Upper lobe of left lung (tissue), 6 donors: ENCODE results near the gene CEP104. TPM values are rescaled to one million over a fixed set of nuclear protein-coding genes. Genes with fewer than 3 reads are reported as not detected.
A peak's percentile ranks its signal among the peaks of the same experiment; 100 is the strongest.

Experiments used
- ATAC-seq, 2 donors: fragments of 200-7000 bp; cut with Tn5 transposase; one replicate each; pipeline ENCODE4 v1.9.1; 2022; ENCODE audit warnings: mild to moderate bottlenecking in 2 of 2, moderate library complexity in 2 of 2; ENCODE audit not compliant: low FRiP score in 2 of 2
- DNase-seq, 2 donors: peaks; one replicate each; pipeline ENCODE4 v3.0.0-alpha.2; 2019 to 2020
- H3K27ac ChIP-seq, 4 donors: fragments of 200-600 bp; sonication (generic); one replicate each; pipeline ENCODE4 v1.5.1; 2016 to 2019
- H3K27me3 ChIP-seq, 4 donors: fragments of 200-600 bp; sonication (generic); one replicate each; pipeline ENCODE4 v1.5.1; 2017 to 2019
- H3K36me3 ChIP-seq, 4 donors: fragments of 200-600 bp; sonication (generic); one replicate each; pipeline ENCODE4 v1.5.1; 2016 to 2019
- H3K4me1 ChIP-seq, 4 donors: fragments of 200-600 bp; sonication (generic); one replicate each; pipeline ENCODE4 v1.5.1; 2018 to 2019
- H3K4me3 ChIP-seq, 4 donors: fragments of 200-600 bp; sonication (generic); one replicate each; pipeline ENCODE4 v1.5.1; 2017 to 2019; ENCODE audit warnings: mild to moderate bottlenecking in 2 of 4, moderate library complexity in 1 of 4
- H3K9me3 ChIP-seq, 4 donors: fragments of 200-600 bp; sonication (generic); one replicate each; pipeline ENCODE4 v1.5.1; 2018 to 2019
- EP300 ChIP-seq, 4 donors: sonication (generic); formaldehyde crosslinking; IDR thresholded peaks; one replicate each; pipeline ENCODE4 v1.5.1; 2017; ENCODE audit warnings: antibody characterized with exemption in 4 of 4, control low read depth in 2 of 4
- POLR2A ChIP-seq, 4 donors: fragments of 450-650 bp; IDR thresholded peaks; one replicate each; pipeline ENCODE4 v1.5.1; 2016 to 2017; ENCODE audit warnings: antibody characterized with exemption in 4 of 4, mild to moderate bottlenecking in 2 of 4
- POLR2AphosphoS5 ChIP-seq, 2 donors: sonication (generic); formaldehyde crosslinking; IDR thresholded peaks; one replicate each; pipeline ENCODE4 v1.5.1; 2017; ENCODE audit warnings: antibody characterized with exemption in 2 of 2
- WGBS, 2 donors: methylation state at CpG; one replicate each; pipeline ENCODE4 v1.1.5; 2017 to 2018; 5-methylcytosine and 5-hydroxymethylcytosine counted together
- small RNA-seq, 4 donors: library from RNA; depleted of rRNA; stranded (forward); fragments of <200 nt; gene quantifications; one replicate each; pipeline ENCODE3, GENCODE V24; 2016
- total RNA-seq, 6 donors: library from RNA; depleted of rRNA in 4 of 6; stranded (reverse); fragments of >200 nt in 4 of 6; gene quantifications; one replicate each; pipeline versions ENCODE4 v1.1.0 to v1.2.1, GENCODE V29; 2016 to 2021
- TF ChIP-seq, protein P1 (sequence below), 6 experiments: fragments of 450-650 bp in 4 of 6; fragments of 200-600 bp in 2 of 6; sonication (generic) in 2 of 6; IDR thresholded peaks; one replicate each; pipeline ENCODE4 v1.5.1; 2016 to 2019; ENCODE audit warnings: antibody characterized with exemption in 6 of 6
- donor health status: DM: no; HTN: no; CAD: no; lungs with moderate emphysema.
- donor health status: DM: no; HTN: yes; CAD: no; lungs with severe emphysema.

The CEP104 gene
- total RNA-seq, 6 donors from 2014 or later, result 37.7 to 118 (median 53.6) TPM

DNA sequence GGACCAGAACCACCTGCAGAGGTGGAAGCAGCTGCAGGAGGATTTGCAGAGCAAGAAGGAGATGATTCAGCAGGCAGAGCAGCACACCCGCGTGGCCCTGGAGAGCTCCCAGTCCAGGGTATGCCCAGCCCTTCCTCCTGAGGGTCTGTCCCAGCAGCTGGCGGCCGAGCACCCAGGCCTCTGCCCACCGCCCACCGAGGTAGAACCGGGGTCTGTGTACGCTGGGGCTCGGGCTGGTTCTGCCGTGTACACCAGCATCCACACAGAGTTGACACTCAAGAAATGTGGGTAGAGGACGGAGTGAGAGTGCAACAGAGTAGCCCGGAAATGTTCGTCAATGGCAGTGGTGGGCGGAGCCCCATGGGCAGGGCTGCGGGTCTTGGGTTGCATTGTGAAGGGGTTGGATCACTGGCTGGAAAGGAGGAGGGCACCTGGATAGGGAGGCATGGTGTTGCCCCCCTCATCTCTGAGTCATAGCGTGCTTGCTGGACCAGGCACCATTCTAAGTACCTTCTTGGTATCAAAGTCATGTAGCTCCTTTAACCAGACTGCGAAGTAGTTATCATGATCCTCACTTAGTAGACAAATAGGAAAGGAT, 89.6 kb downstream of the CEP104 start:
- ATAC-seq (no peak), DNase-seq (no peak)
- Histone ChIP-seq H3K4me3 (no peak overlapping the region), H3K27ac (no peak overlapping the region), H3K36me3 (no peaks in the 10 kb centered on the region), H3K9me3 (no peaks in the 10 kb centered on the region), H3K4me1 (peaks cover 8 to 14% (median 10%) of the 10 kb centered on the region in 4 donors), H3K27me3 (no peaks in the 10 kb centered on the region)
- 81 to 86% methylated on average over 16 to 17 of the region's 17 CpGs for WGBS, 2 donors
- TF ChIP-seq POLR2A (IDR thresholded peaks at IDR 0.05) (no peak), POLR2AphosphoS5 (IDR thresholded peaks at IDR 0.05) (no peak), EP300 (IDR thresholded peaks at IDR 0.05) (no peak)
- TF ChIP-seq, protein P1, sequence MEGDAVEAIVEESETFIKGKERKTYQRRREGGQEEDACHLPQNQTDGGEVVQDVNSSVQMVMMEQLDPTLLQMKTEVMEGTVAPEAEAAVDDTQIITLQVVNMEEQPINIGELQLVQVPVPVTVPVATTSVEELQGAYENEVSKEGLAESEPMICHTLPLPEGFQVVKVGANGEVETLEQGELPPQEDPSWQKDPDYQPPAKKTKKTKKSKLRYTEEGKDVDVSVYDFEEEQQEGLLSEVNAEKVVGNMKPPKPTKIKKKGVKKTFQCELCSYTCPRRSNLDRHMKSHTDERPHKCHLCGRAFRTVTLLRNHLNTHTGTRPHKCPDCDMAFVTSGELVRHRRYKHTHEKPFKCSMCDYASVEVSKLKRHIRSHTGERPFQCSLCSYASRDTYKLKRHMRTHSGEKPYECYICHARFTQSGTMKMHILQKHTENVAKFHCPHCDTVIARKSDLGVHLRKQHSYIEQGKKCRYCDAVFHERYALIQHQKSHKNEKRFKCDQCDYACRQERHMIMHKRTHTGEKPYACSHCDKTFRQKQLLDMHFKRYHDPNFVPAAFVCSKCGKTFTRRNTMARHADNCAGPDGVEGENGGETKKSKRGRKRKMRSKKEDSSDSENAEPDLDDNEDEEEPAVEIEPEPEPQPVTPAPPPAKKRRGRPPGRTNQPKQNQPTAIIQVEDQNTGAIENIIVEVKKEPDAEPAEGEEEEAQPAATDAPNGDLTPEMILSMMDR (IDR thresholded peaks at IDR 0.05), result no peak

DNA sequence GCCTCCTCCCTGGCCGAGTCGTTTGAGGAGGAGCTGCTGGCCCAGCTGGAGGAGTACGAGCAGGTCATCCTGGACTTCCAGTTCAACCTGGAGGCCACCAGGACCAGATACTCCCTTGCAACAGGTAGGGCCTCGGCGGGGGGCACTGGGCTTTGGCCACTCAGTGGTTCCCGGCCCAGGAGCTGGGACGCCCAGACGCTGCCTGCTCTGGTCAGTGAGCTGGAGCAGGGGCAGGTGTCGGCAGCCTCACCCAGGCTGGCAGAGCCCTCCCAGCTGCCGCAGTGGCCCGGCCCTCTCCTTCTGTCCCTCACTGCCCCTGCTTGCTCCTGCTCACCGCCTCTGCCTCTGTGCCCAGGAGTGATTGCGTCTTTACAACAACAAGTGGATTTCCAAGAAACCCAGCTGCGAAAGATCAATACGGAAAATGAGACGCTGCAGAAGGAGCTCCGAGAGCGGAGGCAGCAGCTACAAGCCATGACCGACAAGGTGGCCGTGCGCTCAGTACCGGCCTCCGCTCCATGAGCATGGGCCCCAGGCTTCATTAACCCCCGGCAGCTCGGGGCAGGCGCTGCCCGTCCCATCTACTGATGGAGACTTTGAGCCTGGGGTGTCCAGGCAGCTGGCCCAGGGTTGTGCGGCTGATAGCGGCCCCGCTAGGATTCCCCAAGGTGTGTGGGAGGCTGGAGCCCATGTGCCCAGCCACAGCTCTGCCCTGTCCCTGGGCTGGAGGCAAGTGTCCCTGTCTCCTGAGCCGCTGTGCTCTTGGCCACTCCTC, 93.5 kb downstream of the CEP104 start:
- no peak overlapping the region for H3K4me3 ChIP-seq
- no peaks in the 10 kb centered on the region for H3K9me3 ChIP-seq
- H3K4me1 ChIP-seq, result no peaks in the 10 kb centered on the region
- H3K36me3 ChIP-seq, result no peaks in the 10 kb centered on the region
- ATAC-seq, result no peak
- TF ChIP-seq EP300 (IDR thresholded peaks at IDR 0.05), result no peak
- TF ChIP-seq, protein P1 (IDR thresholded peaks at IDR 0.05), result no peak
- no peak for TF ChIP-seq POLR2AphosphoS5 (IDR thresholded peaks at IDR 0.05)
- TF ChIP-seq POLR2A (IDR thresholded peaks at IDR 0.05), result no peak
- H3K27ac ChIP-seq, result no peak overlapping the region
- no peaks in the 10 kb centered on the region for H3K27me3 ChIP-seq
- DNase-seq, result peak in 1 of 2 donors; percentile 69
- 76 to 86% methylated on average over 15 to 31 of the region's 31 CpGs for WGBS, 2 donors

DNA sequence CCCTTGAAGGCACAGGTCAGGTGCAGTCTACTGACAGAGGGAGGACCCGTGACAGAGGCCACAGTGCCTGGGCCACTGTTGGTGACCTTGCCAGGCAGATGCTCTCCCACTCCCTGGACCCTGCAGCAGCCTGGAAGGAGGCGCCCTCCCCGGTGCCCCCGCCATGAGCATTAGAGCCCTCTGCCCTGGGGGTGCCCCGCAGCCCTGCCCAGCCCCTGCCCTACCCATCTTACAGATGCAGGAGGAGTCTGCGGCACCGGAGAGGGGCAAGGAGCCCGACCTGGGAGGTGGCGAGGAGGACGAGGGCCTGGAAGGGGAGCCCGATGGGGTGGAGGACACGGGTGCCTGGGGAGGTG, 94.2 kb downstream of the CEP104 start:
- H3K27me3 ChIP-seq, result no peaks in the 10 kb centered on the region
- TF ChIP-seq POLR2AphosphoS5 (IDR thresholded peaks at IDR 0.05) (no peak), EP300 (IDR thresholded peaks at IDR 0.05) (no peak), POLR2A (IDR thresholded peaks at IDR 0.05) (no peak)
- TF ChIP-seq, protein P1 (IDR thresholded peaks at IDR 0.05), result no peak
- H3K4me1 ChIP-seq, result no peaks in the 10 kb centered on the region
- no peaks in the 10 kb centered on the region for H3K36me3 ChIP-seq
- no peaks in the 10 kb centered on the region for H3K9me3 ChIP-seq
- H3K27ac ChIP-seq, result no peak overlapping the region
- DNase-seq (peak in 1 of 2 donors; percentile 66), ATAC-seq (peak in 1 of 2 donors; percentile 4)
- 73 to 87% methylated on average over 7 to 9 of the region's 12 CpGs for WGBS, 2 donors
- no peak overlapping the region for H3K4me3 ChIP-seq

DNA sequence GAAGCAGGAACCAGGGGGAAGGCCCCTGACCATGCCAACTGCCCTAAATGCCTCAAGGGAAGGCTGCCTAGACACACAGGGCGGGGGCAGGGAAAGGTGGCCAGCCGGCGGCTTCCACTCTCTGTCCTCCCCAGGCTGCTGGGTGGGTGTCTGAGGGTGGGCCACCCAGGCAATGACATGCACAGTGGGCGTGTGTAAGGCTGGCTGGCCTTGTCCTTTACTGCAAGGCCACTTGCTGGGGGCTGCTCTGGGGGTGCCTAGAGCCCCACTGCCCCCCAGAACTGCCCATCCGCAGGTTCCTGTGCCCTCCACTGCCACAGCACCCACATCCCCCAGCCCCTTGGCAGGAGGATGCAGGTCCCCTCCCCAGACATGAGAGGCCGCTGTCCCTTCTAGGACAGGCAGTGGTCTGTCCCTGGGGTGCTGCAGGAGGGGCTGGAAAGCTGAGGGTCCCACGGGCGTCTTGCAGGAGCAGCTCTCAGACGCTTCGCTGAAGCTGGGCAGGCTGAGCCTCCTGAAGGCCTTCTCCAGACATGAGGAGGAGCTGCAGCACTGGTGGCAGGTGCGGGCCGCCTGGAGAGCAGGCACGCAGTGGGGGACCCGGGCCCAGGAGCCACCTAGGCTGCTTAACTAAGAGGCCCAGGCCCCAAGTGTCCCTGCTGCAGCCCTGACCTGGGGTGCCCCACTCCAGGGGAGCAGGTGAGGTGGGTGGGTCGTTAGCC, 94.7 kb downstream of the CEP104 start:
- TF ChIP-seq, protein P1 (IDR thresholded peaks at IDR 0.05), result no peak
- no peak for TF ChIP-seq POLR2AphosphoS5 (IDR thresholded peaks at IDR 0.05)
- no peak for TF ChIP-seq EP300 (IDR thresholded peaks at IDR 0.05)
- no peak for TF ChIP-seq POLR2A (IDR thresholded peaks at IDR 0.05)
- Histone ChIP-seq H3K4me1 (no peaks in the 10 kb centered on the region), H3K36me3 (no peaks in the 10 kb centered on the region), H3K27me3 (no peaks in the 10 kb centered on the region), H3K4me3 (no peak overlapping the region), H3K27ac (no peak overlapping the region), H3K9me3 (no peaks in the 10 kb centered on the region)
- DNase-seq (peak in 1 of 2 donors; percentile 72), ATAC-seq (peak in 1 of 2 donors; percentile 42)
- 74 to 91% methylated on average over 8 of the region's 15 CpGs for WGBS, 2 donors

Small RNA genes lying within 50 kb of the gene (small RNA-seq; reads per million reads assigned to genes)
- 0 reads per million in 4 donors for gene RN7SL574P

Other genes with a start within 250 kb of the CEP104 start
- 100 to 1,000 TPM in 1 of 6 donors, 10 to 100 TPM in 5; 23.8 to 128 (median 83.5) TPM for gene MEGF6, start 245.7 kb downstream of the CEP104 start, total RNA-seq
- gene TPRG1L, start 232.2 kb downstream of the CEP104 start, total RNA-seq, result 10 to 100 TPM; 16.6 to 48.3 (median 40.2) TPM
- 10 to 100 TPM; 14.0 to 33.5 (median 19.9) TPM for gene WRAP73, start 207.1 kb downstream of the CEP104 start, total RNA-seq
- gene TP73, start 204.7 kb downstream of the CEP104 start, total RNA-seq, result 1 to 10 TPM in 5 of 6 donors, under 1 TPM in 1; 0.77 to 9.8 (median 4.1) TPM
- not detected for gene CCDC27, start 104.8 kb downstream of the CEP104 start, total RNA-seq
- 10 to 100 TPM in 4 of 6 donors, 1 to 10 TPM in 2; 2.8 to 20.8 (median 13.5) TPM for gene SMIM1, start 84.5 kb downstream of the CEP104 start, total RNA-seq
- 10 to 100 TPM; 30.3 to 63.9 (median 39.3) TPM for gene LRRC47, start 60.7 kb downstream of the CEP104 start, total RNA-seq
- 10 to 100 TPM in 2 of 6 donors, 1 to 10 TPM in 4; 7.1 to 16.8 (median 9.4) TPM for gene DFFB, start 265 bp upstream of the CEP104 start, total RNA-seq
- 10 to 100 TPM; 15.9 to 35.6 (median 20.6) TPM for gene C1orf174, start 43.1 kb upstream of the CEP104 start, total RNA-seq